Panc1 (cell line): ENCODE results near the gene TOMM5. TPM values are rescaled to one million over a fixed set of nuclear protein-coding genes. Genes with fewer than 3 reads are reported as not detected.

Source experiments
- ATAC-seq: fragments of 200-7000 bp; cut with Tn5 transposase; 2 replicates; pipeline ENCODE4 v1.9.1; 2020; ENCODE audit warnings: mild to moderate bottlenecking, moderate library complexity
- BruUV-seq: library from RNA; stranded (reverse); fragments of 400-500 nt; replicated peaks from 2 replicates; lab custom pipeline; 2021; lab: Mats Ljungman, UMichigan
- CTCF ChIA-PET: fragments of 300-600 bp; sonication (Branson Sonifier 250); formaldehyde crosslinking; loops from one replicate; lab custom pipeline; 2022; ENCODE audit warnings: antibody characterized with exemption; lab: Charles Lee
- POLR2A ChIA-PET: fragments of 300-600 bp; sonication (Branson Sonifier 250); formaldehyde crosslinking; loops from one replicate; lab custom pipeline; 2022; ENCODE audit warnings: antibody characterized with exemption; lab: Charles Lee
- DNase-seq: peaks from one replicate; pipeline ENCODE4 v3.0.0-alpha.2; 2010; ENCODE audit warnings: low read depth, low spot score
- H3K27ac ChIP-seq: 2 replicates; pipeline ENCODE4 v1.5.1; 2011; ENCODE audit warnings: mild to moderate bottlenecking, low read length, inconsistent platforms
- H3K27me3 ChIP-seq: fragments of 200-500 bp; sonication (Bioruptor generic); 2 replicates; pipeline ENCODE4 v1.6.0; 2014; ENCODE audit warnings: low read length, inconsistent platforms; ENCODE audit not compliant: control insufficient read depth, insufficient read depth
- H3K36me3 ChIP-seq: fragments of 200-500 bp; sonication (Bioruptor generic); 2 replicates; pipeline ENCODE4 v1.5.1; 2014; ENCODE audit warnings: inconsistent platforms, mild to moderate bottlenecking, low read length, moderate library complexity; ENCODE audit not compliant: control insufficient read depth, insufficient read depth
- H3K4me1 ChIP-seq: 2 replicates; pipeline ENCODE4 v1.5.1; 2011; ENCODE audit warnings: inconsistent platforms, mild to moderate bottlenecking, low read length, moderate library complexity; ENCODE audit not compliant: control insufficient read depth, insufficient read depth
- H3K4me3 ChIP-seq, 2 experiments: 2 replicates each; pipeline ENCODE4 v1.5.1; 2011 to 2012; ENCODE audit warnings: low read depth in 2 of 2, low read length in 2 of 2, mild to moderate bottlenecking in 2 of 2, inconsistent platforms in 1 of 2, moderate library complexity in 1 of 2
- H3K9me3 ChIP-seq: fragments of 200-500 bp; sonication (Bioruptor generic); 2 replicates; pipeline ENCODE4 v1.5.1; 2014; ENCODE audit warnings: low read depth, mild to moderate bottlenecking, inconsistent platforms, low read length, moderate library complexity; ENCODE audit not compliant: control insufficient read depth, insufficient read depth
- CTCF ChIP-seq: fragments of 450-650 bp; IDR thresholded peaks from 2 replicates; pipeline ENCODE4 v1.5.1; 2017; ENCODE audit warnings: mild to moderate bottlenecking
- POLR2AphosphoS5 ChIP-seq: IDR thresholded peaks from 2 replicates; pipeline ENCODE4 v1.6.1; 2012; ENCODE audit warnings: mild to moderate bottlenecking, low read depth, low read length, moderate library complexity
- REST ChIP-seq, 2 experiments: IDR thresholded peaks; 2 replicates each; pipeline ENCODE4 v1.6.1; 2011 to 2012; ENCODE audit warnings: low read depth in 2 of 2, control low read depth in 1 of 2, low read length in 1 of 2, mild to moderate bottlenecking in 1 of 2, moderate library complexity in 1 of 2; ENCODE audit not compliant: insufficient read depth in 1 of 2
- SIN3A ChIP-seq: IDR thresholded peaks from 2 replicates; pipeline ENCODE4 v1.6.1; 2012; ENCODE audit warnings: low read depth, mild to moderate bottlenecking, low read length, moderate library complexity, borderline replicate concordance; ENCODE audit not compliant: insufficient read depth
- TCF7L2 ChIP-seq: IDR thresholded peaks from 2 replicates; pipeline ENCODE4 v1.6.1; 2011; ENCODE audit warnings: mild to moderate bottlenecking, low read depth, low read length, inconsistent platforms
- in situ Hi-C: cut with HindIII; loops from 2 replicates; pipeline ENCODE4 v1.10.0; 2016; ENCODE audit warnings: low sequenced_read_pairs, low pct_unique_long_range_greater_than_20kb
- intact Hi-C: fragments of 100-400 bp; cut with micrococcal nuclease; formaldehyde crosslinking; loops from one replicate; pipeline ENCODE4 v1.10.0; 2022; ENCODE audit not compliant: unreplicated experiment
- total RNA-seq: library from RNA; stranded (reverse); gene quantifications from one replicate; pipeline ENCODE4 v1.2.1, GENCODE V29; 2021; ENCODE audit not compliant: unreplicated experiment

The TOMM5 gene
- total RNA-seq, 1 experiment from 2014 or later = 333 TPM

- Histone ChIP-seq H3K36me3 (no peaks in the 10 kb centered on the region), H3K4me1 (no peaks in the 10 kb centered on the region), H3K27ac (no peak overlapping the region), H3K4me3 (no peak overlapping the region), H3K9me3 (no peaks in the 10 kb centered on the region; the same call in 1 of the 2 replicates), H3K27me3 (no peaks in the 10 kb centered on the region)
- TF ChIP-seq SIN3A = no peak
- TF ChIP-seq CTCF = no peak
- TF ChIP-seq TCF7L2 = no peak
- TF ChIP-seq POLR2AphosphoS5 = no peak
- TF ChIP-seq REST (IDR thresholded peaks at IDR 0.05; ENCODE audit: insufficient read depth in 1 of 2, low read depth in 2 of 2, low read length in 1 of 2) = no peak
- in situ Hi-C loops (no loop called here), intact Hi-C loops (no loop called here)
- ATAC-seq = no peak
- ChIA-PET POLR2A (interaction anchor here (0.5 to 0.6 kb wide), 2 partner anchors 18 to 100 kb away, joined by 4 to 11 read pairs; no protein-coding TSS in a partner anchor), CTCF (interaction anchor here (0.7 kb wide), 1 partner anchor 20 kb away, joined by 7 read pairs; no protein-coding TSS in a partner anchor)
- no peak for DNase-seq
- no TSS peak for BruUV-seq
Measured at GRCh38 chr9:37565661-37566618, 26.5 kb downstream of the TOMM5 start.

GRCh38 chr9:37564916-37565315, 27.5 kb downstream of the TOMM5 start:
- no peak for ATAC-seq
- in situ Hi-C loops = no loop called here
- POLR2A ChIA-PET = interaction anchor here (0.5 kb wide), 1 partner anchor 99 kb away, joined by 4 read pairs; no protein-coding TSS in a partner anchor

More at GRCh38 chr9:37564916-37565315, 27.5 kb downstream of the TOMM5 start:
- no TSS peak for BruUV-seq
- Histone ChIP-seq H3K9me3 (no peaks in the 10 kb centered on the region; the same call in 1 of the 2 replicates), H3K27ac (no peak overlapping the region), H3K4me1 (no peaks in the 10 kb centered on the region), H3K4me3 (no peak overlapping the region), H3K27me3 (no peaks in the 10 kb centered on the region), H3K36me3 (no peaks in the 10 kb centered on the region)
- no peak for TF ChIP-seq CTCF
- TF ChIP-seq SIN3A = no peak
- no peak for TF ChIP-seq TCF7L2
- no peak for TF ChIP-seq REST (IDR thresholded peaks at IDR 0.05; ENCODE audit: insufficient read depth in 1 of 2, low read depth in 2 of 2, low read length in 1 of 2)
- no peak for TF ChIP-seq POLR2AphosphoS5
- no peak for DNase-seq
- CTCF ChIA-PET = no interaction called here
- intact Hi-C loops = no loop called here
